Measurements from ENCODE around the gene IL27RA.

DNA sequence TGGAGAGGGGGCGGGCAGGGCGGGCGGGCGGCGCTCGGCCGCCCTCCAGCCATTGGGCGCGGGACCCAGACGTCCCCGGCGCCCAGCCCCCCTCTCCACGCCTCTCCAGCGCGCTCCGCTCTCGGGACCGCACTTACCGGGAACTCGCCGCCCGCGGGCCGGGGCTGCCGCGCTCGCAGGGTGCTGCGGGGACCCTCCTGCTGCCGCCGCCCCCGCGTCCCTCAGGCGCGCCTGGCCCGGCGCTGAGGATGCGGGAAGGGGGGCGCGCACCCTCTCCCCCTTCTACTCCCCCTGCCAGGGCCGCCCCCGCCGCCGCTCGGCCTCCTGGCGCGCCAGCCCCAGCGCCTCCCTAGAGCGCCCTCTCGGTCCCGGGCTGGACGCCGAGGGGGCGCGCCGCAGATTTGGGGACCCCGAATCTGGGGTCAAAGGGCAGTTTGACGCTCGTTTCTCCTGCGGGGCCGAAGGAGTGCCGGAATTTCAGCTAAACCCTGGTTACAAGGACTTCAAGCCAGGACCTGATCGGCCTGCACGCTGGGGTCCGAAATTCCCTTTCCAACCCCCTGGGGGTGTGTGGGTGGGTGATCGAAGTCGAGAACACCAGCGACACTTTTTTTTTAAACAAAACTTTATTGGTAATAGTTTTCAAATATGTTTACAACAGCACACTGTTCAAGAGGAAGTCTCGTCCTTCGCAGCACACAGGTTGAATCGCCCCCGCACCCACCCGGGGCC, 59.7 kb downstream of the IL27RA start:
- TF ChIP-seq, protein P1, sequence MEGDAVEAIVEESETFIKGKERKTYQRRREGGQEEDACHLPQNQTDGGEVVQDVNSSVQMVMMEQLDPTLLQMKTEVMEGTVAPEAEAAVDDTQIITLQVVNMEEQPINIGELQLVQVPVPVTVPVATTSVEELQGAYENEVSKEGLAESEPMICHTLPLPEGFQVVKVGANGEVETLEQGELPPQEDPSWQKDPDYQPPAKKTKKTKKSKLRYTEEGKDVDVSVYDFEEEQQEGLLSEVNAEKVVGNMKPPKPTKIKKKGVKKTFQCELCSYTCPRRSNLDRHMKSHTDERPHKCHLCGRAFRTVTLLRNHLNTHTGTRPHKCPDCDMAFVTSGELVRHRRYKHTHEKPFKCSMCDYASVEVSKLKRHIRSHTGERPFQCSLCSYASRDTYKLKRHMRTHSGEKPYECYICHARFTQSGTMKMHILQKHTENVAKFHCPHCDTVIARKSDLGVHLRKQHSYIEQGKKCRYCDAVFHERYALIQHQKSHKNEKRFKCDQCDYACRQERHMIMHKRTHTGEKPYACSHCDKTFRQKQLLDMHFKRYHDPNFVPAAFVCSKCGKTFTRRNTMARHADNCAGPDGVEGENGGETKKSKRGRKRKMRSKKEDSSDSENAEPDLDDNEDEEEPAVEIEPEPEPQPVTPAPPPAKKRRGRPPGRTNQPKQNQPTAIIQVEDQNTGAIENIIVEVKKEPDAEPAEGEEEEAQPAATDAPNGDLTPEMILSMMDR (IDR thresholded peaks at IDR 0.05; ENCODE audit: borderline replicate concordance, extremely low read depth, low read length, poor library complexity, severe bottlenecking), result no peak
- no peak for TF ChIP-seq EZH2 (IDR thresholded peaks at IDR 0.05; ENCODE audit: borderline replicate concordance, low read depth, low read length, severe bottlenecking)

All from DND-41 (cell line).